ENCODE measurements around the gene BCL11B.

Gene BCL11B

DNA sequence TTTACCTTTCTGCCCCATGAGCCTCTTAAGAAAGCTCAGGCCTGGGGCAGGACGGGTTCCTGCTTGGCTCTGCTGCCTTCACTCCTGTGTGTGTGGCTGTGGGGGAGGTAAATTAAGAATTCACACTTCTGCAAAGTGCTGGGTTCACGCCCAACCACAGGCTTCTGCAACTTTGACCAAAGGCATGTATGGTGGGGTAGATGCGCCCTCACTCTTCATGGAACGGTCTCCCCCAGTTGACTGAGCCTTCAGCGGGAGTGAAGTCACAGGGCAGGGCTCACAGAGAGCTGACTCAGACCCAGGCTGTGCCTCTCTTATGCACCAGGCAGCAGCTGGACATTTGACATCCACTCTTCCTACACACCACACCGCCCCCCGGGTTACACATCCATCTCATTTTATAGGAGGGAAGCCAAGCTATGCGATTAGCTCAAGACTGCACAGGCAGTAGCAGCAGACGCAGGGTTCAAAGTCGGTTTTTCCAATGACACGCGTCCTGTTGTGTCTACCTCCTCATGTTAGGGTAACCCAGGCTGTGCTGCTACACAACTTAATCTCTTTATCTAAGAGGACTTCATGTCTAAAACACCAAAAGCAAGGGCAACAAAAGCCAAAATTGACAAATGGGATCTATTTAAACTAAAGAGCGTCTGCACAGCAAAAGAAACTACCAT is 15.4 kb upstream of the BCL11B start:
- no peak for DNase-seq (ENCODE audit: low read depth in 1 of 2, low spot score in 1 of 2)

DNA sequence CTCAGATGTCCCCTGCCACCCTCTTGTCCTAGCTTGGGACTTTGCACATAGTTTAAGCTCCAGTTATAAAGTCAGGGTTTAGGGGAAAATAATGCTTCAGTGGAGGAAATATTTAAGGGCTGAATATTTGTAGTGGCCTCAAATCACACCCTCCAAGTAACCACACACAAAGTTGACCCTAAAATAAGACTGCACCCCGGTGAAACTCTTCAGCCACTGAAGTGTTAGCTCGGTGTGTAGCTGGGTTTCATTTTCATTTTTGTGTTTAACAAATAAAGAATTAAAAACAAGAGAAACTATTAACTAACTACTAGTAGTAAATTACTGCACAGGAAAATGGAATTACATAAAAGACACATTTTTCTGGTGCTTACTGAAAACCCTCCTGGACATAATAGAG is 14.8 kb upstream of the BCL11B start:
- DNase-seq (ENCODE audit: low read depth in 1 of 2, low spot score in 1 of 2) = no peak

DNA sequence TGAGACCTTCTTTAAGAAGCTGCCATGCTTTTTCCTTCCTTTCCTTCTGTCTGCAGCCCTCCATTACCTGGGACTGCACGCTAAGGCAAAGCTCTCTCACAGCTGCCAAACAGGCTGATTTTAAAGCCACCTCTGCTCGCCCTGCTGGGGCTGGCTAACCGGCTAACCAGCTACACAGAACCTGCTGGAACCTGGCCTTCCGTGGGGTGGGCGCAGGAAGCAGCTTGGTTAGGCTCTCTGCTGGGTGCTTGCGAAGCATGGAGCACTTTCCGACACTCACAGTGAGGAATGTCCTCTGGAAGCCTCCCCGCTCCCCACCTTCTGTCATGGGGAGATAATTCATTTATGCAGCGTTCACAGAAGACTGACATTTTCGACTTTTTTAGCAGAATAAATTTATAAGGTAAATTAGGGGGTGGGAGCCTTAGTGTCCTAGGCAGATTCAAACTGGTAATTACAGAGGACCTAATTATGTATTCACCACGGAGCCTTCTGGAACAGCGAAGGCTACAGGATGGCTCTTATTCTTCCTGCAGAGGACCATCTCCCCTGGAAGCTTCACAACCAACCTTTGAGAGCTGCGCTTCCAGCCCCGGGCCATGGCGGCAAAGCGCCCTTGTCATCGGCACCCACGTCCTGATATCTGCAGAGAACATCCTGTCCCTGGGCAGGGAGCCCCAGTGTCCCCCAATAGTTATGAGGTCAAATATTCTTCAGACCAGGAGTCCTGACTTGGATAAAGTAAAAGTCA is 12.4 kb upstream of the BCL11B start:
- DNase-seq (ENCODE audit: low read depth in 1 of 2, low spot score in 1 of 2) = no peak

DNA sequence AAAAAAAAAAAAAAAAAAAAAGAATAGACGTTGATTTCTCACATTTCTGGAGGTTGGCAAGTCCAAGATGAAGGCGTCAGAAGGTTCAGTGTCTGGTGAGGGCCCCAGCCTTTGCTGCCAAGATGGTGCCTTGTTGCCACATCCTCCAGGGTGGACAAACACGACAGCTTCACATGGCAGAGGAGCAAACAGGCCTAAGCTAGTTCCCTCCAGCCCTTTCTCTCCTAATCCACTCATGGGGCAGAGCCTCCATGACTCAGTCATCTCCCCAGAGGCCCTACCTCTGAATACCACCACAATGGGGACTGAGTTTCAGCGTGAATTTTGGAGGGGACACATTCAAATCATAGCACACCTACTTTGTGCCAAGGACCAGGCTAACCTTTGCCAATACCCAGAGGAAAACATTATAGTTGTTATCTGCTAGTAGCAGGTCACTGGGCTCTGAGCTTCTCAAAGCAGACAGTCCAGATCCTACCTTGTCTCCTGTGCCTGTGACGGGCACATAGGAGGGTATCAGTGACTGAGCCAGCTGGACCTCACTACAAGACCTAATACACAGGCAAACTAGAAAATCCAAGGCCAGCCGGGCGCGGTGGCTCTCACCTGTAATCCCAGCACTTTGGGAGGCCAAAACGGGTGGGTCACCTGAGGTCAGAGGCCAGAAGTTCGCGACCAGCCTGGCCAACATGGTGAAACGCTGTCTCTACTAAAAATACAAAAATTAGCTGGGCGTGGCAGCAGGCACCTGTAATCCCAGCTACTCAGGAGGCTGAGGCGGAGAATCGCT is 10.5 kb upstream of the BCL11B start:
- DNase-seq (ENCODE audit: low read depth in 1 of 2, low spot score in 1 of 2) = no peak

DNA sequence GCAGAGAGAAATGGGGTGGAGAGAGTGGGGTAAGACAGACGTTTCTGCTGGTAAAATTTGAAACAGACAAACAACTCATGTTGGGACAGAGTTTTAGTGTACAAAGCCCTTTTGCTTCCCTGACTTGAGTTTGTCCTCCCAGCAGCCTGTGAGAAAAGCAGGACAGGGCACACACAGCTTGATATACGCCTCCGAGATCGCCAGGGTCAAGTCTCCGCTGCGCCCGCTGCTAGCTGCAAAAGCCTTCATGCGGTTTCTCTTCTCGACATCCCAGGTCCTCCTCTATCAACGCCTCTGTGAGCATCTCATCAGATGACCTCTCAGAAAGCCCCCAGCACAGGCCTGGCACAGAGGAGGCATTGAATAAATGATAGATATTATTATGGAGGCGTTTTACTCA is 9.4 kb upstream of the BCL11B start:
- DNase-seq (ENCODE audit: low read depth in 1 of 2, low spot score in 1 of 2) = no peak

DNA sequence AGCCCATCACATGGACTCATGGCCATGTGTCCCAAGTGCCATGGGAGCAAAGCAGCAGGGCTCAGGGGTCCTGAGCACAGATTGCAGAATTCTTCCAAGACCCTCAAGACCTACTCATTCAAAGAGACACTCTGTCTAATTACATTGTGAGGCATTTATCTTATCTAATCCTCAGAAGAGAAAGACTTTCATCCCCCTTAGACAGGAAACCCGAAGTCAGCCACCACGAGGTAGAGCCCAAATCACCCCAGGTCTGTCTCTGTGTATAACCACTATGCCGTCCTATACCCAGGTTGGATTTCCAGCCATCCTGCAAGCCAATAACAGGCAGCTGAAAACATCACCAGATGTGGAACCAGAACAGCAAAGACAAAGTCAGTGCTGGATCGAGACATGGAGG is 8.9 kb upstream of the BCL11B start:
- DNase-seq (ENCODE audit: low read depth in 1 of 2, low spot score in 1 of 2) = no peak

DNA sequence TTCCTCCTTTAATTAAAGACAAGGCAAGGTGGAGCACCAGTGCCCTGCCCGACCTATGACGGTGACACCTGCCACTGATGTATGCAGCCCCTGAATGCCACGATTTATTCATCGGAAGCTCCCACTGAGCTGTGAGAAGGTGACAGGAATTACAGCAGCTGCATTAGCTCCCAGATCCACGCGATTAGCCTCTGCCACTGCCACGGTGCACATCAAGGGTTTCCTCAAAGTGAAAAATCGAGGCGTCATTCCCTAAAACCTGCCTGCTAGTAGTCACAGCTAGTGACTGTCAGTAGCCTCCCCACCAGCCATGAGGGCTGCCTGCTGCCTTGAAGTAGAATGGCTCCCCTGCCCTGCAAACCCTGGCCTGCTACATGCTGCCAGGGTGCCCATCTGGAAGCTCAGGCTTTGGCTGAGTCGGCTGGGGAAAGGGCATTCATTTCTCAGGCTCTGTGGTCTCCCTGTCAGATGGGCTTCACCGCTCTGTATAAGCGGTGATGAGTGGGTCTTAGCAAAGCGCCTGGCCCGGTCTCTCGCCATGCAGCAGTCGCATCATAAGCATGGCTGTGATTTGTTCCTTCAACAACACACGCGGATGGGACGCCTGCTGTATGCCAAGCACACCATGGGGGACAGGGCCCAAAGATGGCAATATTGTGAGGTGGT is 8.2 kb upstream of the BCL11B start:
- DNase-seq (ENCODE audit: low read depth in 1 of 2, low spot score in 1 of 2) = no peak

DNA sequence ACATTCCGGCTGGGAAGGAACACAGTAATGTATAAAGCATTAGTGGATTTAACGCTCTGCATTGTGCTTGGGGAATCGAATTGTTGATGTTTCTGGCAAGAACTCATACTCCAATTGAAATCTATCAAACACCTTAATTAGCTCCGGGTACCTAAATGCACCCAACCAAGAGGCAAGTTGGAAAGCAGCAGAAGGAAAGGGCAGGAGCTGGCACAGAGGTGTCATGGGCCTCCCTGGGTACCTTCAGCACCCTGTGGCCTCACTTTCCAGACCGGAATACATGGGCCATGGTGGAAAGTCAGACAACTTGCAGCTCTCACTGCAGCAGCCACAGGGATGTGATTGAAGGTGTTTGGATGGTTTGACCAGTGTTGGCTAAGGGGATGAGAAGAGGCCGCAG is 6.8 kb upstream of the BCL11B start:
- DNase-seq (ENCODE audit: low read depth in 1 of 2, low spot score in 1 of 2) = no peak

DNA sequence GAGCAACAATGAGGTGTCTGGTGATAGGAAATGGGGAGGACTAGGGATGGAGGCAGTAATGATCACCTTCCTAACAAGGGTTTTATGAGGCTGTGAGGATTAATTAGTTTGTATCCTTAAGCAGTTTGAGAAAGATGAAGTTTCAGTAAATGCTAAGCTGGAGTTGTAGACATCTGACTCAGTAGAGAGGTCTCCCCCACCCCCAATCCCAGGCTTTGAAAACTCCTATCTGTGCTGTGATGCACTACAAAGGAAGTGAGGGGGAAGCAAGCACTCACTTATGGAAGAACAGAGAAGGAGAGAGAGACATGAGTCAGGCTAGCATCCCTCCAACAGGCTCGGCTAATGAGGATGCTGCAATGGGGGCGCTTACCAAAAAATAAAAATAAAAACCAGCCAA is 5.5 kb upstream of the BCL11B start:
- DNase-seq (ENCODE audit: low read depth in 1 of 2, low spot score in 1 of 2) = no peak

DNA sequence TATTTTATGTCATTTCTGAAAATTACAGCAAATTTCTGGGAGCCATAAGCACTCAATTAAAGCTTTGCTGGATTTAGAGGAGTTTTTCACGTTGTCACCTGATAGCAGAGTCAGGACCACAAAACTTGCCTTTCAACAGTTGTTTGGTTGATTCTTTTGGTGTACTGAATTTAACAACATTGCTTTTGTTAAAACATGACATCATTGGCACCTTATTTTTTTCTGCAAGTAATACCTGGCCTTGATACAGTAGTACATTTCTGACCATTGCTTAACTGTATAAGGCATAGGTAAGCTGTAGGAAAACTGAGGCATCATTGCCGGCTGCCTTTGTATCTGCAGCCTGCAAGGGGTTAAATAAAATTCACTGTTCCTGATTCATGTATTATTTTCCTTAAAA is 4.5 kb upstream of the BCL11B start:
- no peak for DNase-seq (ENCODE audit: low read depth in 1 of 2, low spot score in 1 of 2)

DNA sequence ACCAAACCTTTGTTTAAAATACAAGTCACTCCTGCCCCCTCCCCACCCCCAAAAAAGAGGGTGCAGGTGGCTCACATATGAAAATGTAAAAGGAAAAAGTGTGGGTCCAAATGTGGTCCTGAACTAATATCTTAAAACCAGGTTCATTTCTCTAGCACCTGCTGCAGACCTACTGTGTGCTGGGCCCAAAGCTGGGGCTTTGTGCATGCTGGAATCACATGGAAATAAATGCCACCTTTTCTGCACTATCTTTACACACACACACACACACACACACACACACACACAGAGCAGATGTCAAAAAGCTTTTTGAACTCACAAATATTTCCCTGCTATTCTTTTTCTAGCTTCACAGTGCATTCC is 3.2 kb upstream of the BCL11B start:
- no peak for DNase-seq (ENCODE audit: low read depth in 1 of 2, low spot score in 1 of 2)

DNA sequence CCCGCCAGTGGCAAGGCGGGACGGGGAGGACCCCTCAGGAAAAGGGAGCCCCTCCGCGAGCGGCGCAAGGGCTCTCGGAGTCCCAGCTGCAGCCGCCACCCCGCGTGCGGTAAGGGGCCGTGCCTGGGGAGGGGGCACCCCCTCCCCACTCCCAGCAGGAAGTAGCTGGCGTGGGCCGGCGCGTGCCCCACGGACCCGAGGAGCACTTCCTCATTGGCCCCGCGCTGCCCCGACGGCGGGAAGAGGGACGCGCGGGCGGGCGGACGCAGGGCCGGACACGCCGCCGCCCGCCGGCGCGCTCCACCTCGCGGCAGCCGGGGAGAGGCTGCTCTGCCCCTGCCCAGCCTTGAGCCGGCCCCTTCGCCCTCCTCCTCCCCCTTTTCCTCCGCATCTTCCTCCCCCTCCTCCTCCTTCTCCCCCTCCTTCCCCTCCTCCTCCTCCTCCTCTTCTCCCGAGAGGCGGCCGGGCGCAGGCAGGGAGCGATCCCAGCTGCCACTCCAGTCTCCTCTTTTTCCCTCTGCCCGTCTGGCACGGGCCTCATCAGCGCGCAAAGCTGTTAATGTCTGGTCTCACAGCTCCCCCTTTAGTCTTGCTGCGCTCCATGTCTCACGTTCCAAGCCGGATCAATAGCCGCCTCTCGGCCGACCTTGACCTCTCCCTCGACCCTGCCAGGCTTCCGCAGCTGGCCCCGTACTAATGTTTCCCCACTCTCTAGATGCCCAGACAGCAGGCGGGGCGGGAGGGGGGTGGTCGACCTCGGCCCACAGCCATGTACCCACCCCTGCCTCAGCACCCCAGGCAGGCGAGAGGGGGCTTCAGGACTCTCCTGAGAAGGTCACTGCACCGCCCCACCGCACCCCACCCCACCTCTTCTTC is 2.6 kb upstream of the BCL11B start:
- no peak for DNase-seq (ENCODE audit: low read depth in 1 of 2, low spot score in 1 of 2)

DNA sequence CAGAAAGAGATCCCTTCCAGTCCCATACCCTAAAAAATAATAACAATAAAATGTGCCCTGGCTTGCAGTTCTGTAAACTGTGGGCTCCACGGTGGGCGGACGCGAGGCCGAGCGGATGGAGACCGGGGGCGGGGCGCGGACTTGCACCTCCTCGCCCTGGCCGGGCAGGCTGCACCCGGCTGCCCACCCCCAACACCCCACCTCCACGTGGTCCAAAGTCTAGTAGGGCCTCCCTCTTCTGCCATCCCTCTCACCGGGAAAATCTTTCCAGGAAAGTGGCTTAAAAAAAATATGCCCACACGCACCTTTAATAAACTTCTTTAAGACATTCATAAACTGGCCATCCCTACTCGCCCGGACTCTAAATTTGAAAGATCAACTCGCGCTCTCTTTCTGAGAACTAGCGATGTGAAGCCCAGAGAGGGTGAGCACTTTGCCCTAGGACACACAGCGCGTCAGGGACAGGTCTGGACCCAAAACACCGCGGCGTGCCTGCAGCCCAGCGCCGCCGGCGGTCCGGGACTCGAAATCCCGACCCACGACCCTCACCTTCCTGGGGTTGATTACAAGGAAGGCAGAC is 1.9 kb upstream of the BCL11B start:
- no peak for DNase-seq (ENCODE audit: low read depth in 1 of 2, low spot score in 1 of 2)

DNA sequence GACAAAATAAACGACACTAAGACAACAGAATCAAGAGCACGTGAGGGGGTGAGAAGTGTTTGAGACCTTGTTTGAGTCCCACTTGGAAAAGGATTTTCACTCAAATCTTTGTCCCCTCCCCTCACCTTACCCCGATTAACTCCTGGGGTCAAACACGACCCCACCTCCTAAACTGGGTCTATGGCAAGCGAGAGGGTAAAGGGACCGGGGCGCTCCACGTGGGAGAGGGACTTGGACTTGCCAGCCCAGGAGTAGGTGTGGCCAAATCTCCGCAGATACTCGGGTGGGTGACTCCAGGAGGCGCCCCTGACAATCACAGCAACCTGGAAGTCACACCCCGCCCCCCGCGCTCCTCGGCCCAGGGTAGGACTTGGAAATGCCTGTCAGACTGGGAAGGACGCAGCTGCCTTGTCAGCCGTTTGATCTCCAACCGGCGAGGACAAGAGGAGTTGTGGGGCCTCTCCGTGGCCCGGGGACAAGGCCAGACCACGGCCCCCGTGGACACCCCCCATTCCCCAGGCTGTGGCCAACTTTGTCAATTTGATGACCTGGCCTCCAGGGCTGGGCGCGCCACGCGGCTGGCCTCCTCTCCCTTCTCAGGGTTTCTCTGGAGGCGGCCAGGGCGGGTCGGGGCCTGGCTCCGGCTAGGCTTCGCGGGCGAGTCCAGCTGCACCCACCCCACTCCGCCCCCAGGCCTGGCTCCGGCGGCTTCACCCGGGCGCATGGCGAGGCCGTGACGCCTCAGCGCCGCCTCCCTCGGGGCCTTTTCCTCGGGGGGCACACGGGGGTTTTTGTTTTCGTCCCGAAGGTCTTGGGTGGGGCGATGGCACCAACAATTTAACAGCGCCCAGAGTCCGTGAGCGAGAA is 1.1 kb upstream of the BCL11B start:
- no peak for DNase-seq (ENCODE audit: low read depth in 1 of 2, low spot score in 1 of 2)

DNA sequence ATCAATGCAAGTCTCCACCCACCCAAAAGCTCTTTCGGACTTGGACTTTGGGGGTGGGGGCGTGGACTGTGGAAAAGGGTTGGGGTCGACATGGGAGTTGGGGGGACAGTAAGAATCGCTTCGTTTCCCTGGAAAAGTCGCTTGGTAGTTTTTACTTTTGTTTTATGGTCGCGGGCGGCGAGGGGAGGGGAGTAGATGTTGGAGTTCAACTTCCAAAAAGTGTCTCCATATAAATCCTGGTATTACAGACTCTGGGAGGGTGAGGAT is 568 bp upstream of the BCL11B start:
- DNase-seq (ENCODE audit: low read depth in 1 of 2, low spot score in 1 of 2) = no peak

DNA sequence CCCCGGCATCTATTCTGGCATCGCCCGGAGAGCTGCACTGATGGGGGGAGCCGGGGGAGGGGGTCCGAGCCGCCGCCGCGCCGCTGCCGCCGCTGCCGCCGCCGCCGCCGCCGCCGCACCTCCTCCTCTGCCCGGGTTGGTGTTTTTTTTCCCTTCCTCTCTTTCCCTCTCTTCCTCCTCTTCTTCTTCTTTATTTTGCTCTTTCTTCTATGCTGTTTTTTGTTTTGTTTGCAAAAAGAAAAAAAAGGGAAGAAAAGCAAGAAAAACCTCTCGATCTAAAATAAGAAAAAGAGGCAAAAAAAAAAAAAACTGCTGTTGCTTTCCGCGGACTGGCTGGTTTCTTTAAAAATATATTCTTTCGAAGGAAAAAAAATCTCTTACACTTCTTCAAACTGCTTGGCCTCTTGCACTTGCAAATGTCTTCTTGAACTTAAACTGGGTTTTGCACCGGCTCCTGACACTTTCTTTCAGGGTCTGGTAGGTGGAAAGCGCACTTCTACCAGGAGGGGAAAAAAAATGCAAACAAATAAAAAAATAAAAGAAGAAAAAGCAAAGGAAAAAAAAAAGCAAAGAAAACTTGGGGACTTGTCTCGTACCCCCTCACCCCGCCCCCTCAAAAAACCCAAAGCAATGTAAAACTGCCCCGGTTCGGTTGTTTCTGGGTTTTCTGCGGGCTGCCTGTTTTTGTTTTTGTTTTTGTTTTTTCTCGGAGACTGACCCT is 616 bp downstream of the BCL11B start:
- no peak for DNase-seq (ENCODE audit: low read depth in 1 of 2, low spot score in 1 of 2)

DNA sequence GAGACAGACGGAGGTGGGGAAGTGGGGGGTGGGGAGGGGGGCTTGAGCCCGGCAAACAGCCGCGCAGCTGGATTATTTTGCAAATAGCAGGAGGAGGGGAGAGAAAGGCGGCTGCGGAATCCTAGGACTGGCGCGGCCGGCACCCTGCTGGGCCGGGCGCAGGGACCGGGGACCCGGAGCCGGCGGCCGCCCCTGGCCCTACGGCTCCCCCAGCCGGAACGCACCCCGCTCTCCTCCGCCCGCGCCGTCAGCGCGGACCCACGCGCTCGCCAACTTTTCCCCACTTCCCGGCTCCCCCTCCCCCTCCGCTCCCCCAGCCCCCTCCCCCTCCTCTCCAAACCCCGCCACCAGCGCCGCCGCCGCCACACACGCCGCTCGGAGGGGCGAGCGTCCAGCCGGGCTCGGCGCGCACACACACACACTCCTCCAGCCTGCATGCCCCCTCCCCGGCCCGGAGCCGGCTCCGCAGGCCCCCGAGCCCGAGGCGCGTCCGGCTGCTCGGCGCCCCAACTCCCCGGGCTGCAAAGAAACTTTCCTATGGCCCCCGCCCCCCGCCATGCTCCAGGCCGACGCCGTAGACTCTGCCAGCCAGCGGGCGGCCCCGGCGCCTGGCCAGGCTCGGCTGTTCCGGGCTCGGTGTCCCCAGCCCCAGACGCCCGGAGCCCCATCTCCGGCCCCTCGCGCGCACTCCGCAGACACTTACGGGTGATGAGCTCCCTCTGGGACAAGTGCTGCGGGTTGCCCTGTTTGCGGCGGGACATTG is 1.4 kb downstream of the BCL11B start:
- DNase-seq (ENCODE audit: low read depth in 1 of 2, low spot score in 1 of 2) = no peak

All from activated CD4-positive, alpha-beta T cell treated with anti-CD3 and anti-CD28 coated beads, Interleukin-2, amount 50 U/mL, for 24 hours (primary cell).